GM04504 (cell line): ENCODE data around the gene PRCP.
"Not testable (repeated sequence)": the region's sequence is repeated elsewhere in the genome, so short reads cannot be mapped to it uniquely, and the experiment has no call there.

ENCODE experiments used
- DNase-seq: peaks from one replicate; pipeline ENCODE4 v3.0.0-alpha.2; 2012; ENCODE audit warnings: low read depth

Gene PRCP

DNA sequence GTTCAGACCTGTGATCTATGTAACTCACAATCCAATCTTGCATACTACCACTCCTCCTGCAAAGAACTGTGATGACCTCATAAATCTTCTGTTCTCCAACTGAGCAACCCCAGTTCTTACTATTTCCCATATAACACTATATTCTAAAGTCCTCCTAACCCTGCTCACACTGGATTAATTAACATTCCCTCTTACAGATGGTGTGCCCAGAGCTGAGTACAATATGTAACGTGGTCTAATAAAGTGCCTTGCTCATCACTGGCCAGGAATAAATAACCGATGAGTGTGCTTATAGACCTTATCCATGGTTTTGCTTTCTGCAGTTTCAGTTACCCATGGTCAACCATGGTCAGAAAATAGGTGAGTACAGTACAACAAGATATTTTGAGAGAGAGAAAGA, 28.6 kb downstream of the PRCP start:
- DNase-seq, result peak; percentile 32

DNA sequence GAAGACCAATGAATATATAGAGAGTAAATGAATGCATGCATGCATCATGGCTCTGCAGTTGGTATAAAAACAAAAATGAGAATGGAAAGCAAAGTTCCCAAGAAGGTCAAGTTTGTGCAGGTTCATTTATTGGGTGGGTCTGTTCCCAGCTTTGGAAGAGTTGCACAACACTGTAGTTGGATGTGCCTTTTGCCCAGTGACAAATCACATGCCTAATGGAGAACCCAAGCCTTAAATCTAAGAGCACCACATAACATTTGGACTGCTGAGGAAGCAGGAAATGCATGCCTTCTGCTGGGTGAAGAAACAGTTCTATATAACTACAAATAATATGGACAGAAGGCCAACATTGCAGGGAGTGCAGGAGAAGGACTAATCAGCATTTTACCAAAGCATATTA, 30.6 kb downstream of the PRCP start:
- DNase-seq, result no peak

DNA sequence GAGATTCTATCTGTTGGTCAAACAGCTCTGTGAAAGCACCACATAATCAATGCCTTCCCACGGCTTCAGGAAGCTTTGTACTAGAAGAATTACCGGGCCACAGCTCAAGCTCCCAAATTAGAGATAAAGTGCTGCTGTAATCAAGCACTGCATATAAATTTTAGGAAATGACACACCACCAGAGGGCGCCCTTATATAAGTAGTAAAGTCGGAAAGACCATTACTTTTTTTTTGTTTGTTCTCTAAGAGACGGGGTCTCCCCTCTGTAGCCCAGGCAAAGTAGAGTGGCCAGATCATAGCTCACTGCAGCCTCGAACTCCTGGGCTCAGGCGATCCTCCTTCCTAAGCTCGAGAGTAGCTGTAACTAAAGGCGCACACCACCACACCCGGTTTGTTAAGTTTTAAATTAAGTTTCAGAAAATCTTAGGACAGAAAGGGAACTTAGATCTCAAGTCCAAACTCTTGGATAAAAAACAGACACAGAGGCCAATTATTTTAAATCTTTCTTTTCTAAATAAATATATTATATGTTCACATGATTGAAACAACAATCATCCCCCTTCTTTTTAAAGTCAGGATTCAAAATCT, 32.6 kb downstream of the PRCP start:
- peak; percentile 36 for DNase-seq

DNA sequence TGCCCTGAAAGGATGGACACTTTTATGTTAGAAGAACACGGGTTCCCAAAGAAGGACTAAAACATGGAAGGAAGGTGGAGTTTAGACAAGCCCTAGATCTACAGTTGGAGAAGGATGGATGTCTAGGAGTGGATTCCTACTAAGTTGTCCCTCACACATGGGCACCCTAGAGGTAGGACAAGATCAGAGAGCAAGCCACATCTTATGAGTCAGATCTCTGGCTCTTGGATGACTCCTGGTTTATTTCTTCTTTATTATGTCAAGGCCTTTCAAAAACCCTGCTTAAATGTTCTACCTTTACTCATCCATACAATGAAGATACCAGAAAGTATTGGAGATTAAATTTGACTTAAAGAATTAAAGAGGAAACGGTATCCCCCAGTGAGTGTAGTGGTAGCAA, 34.4 kb downstream of the PRCP start:
- DNase-seq, result peak; percentile 8

DNA sequence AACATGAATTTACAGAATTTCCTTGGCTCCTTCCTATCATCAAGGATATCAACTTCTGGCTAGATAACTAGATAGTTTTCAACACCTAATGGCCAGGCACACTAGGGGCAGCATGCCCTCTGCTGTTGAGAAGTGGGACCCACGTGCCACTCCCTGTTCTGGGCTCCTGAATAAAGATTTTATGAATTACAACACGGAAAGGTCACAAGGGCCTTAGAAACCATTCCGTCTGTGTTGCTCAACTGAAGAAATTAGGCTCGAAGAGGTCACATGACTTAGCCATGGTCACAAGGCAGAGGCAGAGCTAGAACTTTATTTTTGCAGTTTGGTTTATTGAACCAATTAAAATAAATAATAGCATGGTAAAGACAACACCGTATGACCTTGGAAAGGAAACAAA, 36.0 kb downstream of the PRCP start:
- peak; percentile 20 for DNase-seq

DNA sequence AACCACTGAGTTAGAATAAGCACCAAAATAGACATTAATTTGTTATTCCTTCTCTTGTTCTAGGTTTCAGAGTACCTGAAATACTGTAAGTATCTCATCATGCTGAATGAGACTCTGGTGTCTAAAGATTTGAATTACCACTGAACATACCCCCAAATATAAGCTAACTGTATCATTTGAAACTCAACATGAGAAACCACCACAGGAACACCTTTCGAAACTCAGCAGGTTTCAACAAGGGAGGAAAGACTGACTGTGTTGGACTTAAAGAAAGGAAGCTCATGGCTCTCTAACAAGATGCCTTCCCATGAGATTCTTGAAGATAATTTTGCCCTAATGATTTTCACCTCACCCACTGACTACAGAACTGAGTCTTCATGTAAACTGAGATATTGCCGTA, 37.0 kb downstream of the PRCP start:
- DNase-seq, result no peak

DNA sequence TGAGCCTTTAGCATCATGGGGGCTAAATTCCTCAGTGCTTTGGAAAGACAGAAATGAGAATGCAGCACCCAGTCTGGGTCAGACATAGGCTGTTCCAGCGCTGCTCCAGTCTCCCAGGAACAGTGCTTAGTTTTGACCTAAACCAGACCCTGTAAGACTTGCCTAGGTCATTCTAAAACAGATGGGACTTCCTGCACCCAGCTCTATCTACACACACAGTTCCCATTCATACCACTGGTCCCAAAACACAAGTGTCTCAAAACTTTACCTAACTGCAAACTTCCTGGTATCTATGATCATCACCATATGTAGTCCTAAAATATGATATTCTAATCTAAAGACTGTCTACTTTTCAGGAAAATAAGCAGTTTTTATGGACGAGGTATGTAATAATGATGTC, 37.9 kb downstream of the PRCP start:
- no peak for DNase-seq

DNA sequence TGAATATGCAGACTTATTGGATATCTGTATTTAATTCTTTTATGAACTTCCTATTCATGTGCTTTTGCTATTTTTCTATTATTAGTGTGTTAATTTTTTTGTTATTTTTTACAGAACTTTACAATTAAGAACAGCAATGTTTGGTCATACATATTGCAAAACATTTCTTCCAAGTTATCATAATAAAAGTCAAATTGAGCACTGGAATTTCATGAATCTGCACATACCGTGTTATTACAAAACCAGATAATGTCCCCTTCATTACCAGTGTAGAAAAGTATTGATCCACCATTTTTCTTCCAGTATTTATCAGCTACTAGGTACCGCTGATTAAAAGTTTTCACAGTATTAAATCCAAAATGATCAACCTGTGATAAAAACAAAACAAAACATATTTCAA, 40.5 kb downstream of the PRCP start:
- no peak for DNase-seq

DNA sequence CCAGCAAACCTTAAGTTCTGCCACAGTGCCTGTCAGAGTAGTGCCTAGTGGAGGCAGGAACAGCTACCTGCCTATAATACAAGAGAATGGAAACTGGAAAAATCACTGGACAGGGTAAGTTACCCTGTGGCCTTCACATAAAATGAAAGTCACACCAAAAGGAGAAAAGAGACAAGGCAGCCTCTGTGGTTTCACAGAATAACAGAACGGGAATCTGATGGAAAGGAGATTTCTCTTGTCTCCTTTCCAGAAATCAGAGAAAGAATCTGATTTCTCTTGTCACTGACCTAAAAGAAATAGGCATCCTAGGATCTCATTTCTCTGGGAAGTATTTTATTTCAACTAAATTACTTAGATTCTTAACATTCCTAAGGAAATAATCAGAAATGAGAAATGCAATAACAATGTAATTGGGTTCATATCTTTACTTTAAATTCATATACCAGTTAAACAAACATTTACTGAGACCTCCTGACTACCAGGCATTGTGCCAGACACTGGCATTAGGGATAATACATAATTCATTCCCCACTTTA, 41.6 kb downstream of the PRCP start:
- DNase-seq, result peak; percentile 24

DNA sequence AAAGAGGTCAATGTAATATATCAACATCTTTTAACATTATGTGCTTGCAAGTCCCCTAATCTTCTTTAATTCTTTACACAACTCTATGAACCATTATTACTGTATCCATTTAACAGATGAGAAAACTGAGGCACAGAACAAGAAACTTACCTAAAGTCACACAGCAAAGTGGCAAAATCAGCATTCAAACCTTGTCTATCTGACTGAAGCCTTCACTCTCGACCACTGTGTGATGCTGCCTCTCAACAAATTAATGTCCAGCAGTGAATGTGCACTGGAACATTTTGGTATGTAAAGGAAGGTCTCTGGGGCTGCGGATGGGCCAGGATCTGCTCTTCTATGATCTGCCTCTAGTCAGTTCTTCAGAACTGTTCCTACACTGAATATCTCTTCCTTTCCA, 42.1 kb downstream of the PRCP start:
- peak; percentile 6 for DNase-seq

DNA sequence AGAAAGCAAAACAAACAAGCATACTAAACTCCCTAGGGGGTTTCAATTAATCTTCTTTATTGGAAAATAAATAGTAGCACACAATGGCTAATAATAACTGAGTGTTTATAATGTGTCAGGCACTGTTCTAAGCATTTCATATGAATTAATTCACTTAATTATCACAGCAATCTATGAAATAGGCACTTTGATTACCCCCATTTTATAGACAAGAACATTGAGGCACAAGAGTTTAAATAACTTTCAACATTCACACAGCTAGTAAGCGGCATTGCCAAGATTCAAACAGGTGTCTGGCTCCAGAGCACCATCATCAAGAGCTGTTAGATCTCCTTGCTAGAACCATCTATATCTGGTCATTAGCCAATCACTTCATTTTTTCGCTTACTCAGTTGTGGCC, 43.1 kb downstream of the PRCP start:
- DNase-seq, result no peak

DNA sequence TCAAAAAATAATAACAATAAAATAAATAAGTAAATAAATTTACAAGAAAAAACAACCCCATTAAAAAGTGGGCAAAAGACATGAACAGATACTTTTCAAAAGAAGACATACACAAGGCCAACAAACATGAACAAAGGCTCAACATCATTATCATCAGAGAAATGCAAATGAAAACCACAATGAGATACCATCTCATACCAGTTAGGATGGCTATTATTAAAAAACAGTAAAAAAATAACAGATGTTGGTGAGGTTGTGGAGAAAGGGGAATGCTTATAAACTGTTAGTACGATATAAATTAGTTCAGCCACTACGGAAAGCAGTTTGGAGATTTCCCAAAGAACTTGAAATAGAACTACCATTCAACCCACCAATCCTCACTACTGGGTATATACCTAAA, 44.6 kb downstream of the PRCP start:
- peak; percentile 6 for DNase-seq

DNA sequence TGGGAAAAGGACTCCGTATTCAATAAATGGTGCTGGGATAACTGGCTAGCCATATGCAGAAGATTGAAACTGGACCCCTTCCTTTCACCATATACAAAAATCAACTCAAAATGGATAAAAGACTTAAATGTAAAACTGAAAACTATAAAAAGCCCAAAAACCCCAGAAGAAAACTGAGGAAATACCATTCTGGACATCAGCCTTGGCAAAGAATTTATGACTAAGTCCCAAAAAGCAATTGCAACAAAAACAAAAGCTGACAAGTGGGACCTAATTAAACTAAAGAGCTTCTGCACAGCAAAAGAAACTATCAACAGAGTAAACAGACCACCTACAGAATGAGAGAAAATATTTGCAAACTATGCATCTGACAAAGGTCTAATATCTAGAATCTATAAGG, 45.3 kb downstream of the PRCP start:
- not testable (repeated sequence) for DNase-seq

DNA sequence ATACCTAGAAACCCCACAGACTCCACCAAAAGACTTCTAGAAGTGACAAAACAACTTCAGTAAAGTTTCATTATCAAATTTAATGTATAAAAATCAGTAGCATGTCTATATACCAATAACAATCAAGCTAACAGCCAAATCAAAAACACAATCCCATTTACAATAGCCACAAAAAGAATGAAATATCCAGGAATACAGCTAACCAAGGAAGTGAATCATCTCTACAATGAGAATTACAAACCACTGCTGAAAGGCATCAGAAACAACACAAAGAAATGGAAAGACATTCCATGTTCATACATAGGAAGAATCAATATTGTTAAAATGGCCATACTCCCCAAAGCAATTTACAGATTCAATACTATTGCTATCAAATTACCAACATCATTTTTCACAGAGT, 46.0 kb downstream of the PRCP start:
- DNase-seq, result no peak

DNA sequence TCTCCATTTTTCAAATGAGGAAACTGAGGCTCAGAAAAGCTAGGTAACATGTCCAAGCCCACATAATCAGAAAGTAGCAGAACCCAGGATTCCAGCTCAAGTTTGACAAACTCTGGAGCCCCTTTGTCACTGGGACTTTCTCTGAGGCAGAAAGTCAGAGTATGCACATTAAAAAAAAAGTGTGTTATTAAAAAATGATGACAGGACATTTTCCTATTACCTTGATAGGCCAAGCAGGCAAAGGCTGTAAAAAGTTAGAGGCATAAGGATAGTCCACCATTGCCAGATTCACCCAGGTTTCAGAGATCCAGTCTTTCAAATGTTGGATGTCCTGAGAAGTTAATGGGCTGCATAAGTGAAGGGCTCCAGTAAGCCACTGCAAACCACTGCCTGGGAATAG, 51.4 kb downstream of the PRCP start:
- DNase-seq, result no peak

DNA sequence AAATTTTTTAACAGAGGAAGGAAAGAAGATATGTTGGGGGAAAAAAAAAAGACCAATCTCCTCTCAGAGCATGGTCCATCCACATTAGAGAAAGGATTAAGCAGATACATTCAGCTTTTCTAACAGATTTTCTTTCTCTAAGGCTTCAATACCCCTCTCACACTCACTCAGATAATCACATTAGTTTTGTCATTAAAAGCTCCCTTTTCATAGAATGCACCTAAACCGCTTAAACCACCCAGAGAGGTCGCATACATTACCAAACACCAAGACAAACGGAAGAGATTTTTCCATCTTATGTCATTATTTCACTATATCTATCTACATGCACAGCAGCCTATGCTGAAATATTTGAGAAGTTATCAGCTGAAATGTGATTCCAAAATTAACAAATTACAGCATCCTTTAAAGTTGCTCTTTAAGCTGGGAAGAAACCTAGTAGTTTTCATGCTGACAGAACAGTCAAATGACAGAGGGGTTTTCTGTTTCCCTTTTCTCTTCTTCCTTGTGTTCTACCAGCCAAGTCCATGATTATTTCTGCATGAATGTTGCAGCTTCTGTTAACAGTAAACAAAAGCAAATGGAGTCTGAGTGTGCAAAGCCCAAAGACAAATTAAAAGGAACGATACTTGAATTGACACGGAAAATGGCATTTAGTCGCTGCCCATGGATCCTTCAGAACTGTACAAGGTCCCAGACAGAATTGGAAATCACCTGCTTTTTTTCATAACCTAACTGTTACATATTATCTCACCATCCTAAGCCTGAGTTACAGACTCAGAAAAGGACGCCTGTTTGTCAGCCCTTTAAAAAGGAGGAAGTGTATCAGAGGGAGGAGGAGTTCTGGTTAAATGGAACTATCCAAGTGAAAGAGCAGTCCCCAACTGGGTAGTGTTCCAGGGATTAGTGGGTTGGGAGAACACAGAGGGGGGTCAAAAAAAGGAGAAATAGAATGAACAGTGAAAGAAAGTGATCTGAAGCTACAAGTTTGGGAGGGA, 54.6 kb downstream of the PRCP start:
- DNase-seq, result no peak

DNA sequence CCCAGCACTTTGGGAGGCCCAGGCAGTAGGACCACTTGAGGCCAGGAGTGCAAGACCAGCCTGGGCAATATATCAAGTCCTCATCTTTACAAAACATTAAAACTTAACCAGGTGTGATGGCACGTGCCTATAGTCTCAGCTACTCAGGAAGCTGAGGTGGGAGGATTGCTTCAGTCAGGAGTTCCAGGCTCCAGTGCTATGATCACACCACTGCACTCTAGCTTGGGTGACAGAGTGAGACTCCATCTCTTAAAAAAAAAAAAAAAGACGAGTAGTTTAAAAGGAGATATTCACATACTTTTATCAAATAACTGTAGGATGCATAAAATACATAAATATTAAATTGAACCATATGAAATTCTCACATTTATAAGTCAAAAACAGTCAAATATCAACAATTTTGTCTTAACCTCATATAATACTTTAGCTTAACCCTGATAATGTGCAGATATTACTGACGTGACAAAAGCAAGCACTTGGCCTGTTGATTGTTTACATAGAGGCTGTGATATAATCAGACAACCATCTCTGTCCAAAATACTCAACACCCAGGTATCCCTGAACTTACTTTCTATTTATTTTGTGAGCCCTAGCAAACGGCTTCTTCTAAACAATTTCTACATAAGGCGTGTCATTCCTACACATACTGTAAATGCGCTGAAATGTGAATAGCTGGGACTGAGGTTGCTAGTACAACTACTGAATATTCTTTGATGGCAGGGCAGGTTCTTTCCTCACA, 57.0 kb downstream of the PRCP start:
- DNase-seq, result no peak

DNA sequence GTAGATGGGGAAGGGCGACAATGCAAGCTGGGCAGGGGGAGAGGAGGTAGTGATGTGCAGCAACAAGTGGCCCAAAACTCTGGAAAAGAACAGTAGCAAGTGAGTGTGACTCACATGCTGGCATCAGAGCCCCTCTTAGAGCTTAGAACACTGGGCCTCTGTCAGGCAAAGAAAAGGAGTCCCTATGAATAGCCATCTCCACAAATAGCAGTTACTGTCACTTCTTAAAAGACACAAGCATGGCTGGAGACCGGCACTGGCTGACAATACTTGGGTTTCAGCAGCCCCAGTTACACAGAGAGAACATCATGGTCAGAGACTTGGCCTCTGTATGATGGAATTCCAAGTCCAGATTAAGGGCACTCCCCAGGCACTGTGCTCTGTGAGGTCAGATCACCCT, 58.2 kb downstream of the PRCP start:
- no peak for DNase-seq

DNA sequence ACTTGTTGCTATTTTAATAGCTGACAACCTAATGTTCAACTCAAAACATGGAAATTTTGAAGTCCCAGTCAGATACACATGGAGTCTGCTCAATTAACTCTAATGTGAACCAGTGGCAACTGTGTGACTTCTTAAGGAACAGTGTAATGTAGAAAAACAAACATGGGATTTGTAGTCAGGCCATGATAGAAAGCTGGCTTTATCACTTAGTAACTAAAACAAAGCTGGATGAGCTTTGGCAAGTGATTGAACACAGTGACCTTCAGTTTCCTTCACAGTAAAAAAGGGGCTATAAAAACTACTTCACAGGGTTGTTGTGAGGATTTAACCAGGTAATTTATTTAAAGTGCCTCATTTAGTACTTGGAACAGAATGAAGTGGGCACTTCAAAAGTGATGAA, 62.6 kb downstream of the PRCP start:
- DNase-seq, result no peak

DNA sequence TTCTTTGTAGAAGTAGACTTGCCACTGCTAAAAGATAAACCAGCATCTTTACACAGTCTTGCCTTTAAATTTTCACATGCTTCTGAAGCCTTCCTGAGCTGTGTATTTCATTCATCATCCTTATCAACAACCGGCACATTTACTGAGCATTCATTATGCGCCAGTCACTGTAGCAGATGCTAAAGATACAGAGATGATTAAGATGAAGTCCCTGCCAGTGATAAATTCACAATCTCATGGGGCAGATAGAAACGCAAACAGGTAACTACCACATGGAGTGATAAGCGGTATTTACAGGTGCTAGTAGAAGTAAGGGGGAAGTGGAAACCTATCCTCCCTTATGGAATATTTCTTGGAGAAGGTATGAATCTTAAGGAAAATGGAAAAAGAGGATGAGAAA, 67.2 kb downstream of the PRCP start:
- no peak for DNase-seq

DNA sequence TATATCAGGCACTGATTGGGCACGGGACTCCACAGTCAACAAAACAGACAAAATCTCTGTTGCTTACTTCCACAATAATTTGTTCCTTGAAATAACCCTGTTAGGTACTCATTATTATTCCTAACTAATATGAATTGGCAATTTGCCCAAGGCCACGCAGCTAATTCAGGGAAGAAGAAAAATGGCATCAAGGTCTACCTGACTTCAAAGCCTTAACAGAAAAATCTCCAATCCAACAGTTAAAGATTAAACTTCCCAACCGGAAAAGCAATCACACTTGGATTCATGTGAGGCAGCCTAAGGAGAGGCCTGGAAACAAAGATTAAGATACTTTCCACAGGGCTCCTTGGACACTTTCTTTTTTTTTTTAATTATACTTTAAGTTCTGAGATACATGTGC, 68.9 kb downstream of the PRCP start:
- no peak for DNase-seq

DNA sequence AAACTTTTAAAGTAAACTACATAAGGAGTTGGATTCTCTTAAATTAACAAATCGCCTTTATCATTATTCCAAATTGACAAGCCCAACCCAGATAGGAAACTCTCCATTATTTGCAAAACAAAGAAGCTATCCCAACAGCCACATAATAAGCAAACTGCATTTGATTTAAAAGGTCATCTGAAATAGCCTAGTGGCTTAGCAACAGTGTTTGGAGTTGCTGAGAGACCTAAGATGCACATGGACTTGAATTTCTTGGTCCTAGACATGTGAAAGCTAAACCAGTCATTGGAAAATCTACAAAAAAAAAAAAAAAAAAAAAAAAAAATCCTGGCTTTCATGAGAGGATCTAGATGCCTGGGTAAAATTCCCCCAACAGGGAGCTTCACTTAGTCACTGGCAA, 69.5 kb downstream of the PRCP start:
- no peak for DNase-seq

DNA sequence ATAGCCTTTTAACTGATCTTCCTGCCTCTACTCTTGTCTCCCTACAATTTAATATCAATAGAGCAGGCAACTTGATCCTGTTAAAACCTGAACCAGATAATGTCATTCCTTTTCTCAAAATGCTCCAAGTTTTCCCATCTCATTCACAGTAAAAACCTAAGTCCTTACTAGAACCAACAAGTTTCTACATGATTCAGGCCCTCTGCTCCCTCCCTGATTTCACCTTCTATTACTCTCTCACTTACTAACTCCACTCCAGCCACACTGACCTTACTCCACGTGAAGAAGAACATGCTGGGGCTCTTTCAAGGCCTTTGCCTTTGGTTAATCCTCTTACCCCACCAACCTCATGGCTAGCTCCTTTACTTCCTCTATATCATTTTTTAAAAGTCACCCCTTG, 71.1 kb downstream of the PRCP start:
- DNase-seq, result no peak
